Frontal cortex (tissue), 4 donors: ENCODE data around the gene BTBD2. TPM values are rescaled to one million over a fixed set of nuclear protein-coding genes. Genes with fewer than 3 reads are reported as not detected.
A peak's percentile ranks its signal among the peaks of the same experiment; 100 is the strongest.

Experiments used
- DNase-seq, 2 donors: peaks; one replicate each; pipeline ENCODE4 v3.0.0; 2012; ENCODE audit warnings: low spot score in 2 of 2
- FAIRE-seq: peaks from 2 replicates; lab custom pipeline; 2012; peaks lifted over from hg19 to GRCh38; lab: Jason Lieb, UNC
- total RNA-seq: library from RNA; depleted of rRNA; stranded (reverse); fragments of >200 nt; gene quantifications from one replicate; pipeline ENCODE4 v1.2.3, GENCODE V29; 2014
- donor health status: control.
- donor health status: control.
- donor health status: control.

The BTBD2 gene
- total RNA-seq, 1 donor from 2014 or later = 41.2 TPM

GRCh38 chr19:1952635-1953034 lies 62.9 kb downstream of the BTBD2 start:
- DNase-seq = no peak
- no peak for FAIRE-seq

GRCh38 chr19:1950640-1951039 lies 64.9 kb downstream of the BTBD2 start:
- no peak for FAIRE-seq

GRCh38 chr19:1949304-1950101 lies 66.0 kb downstream of the BTBD2 start:
- no peak for DNase-seq
- no peak for FAIRE-seq

More at GRCh38 chr19:1950640-1951039, 64.9 kb downstream of the BTBD2 start:
- no peak for DNase-seq

- DNase-seq = no peak
- FAIRE-seq = no peak
Measured at GRCh38 chr19:1947651-1948209, 67.8 kb downstream of the BTBD2 start.

- FAIRE-seq = no peak
- DNase-seq = no peak
Measured at GRCh38 chr19:1945899-1946298, 69.6 kb downstream of the BTBD2 start.

- FAIRE-seq = no peak
Measured at GRCh38 chr19:1944916-1945561, 70.5 kb downstream of the BTBD2 start.

GRCh38 chr19:1944088-1944915 lies 71.2 kb downstream of the BTBD2 start:
- no peak for FAIRE-seq
- DNase-seq = no peak

More at GRCh38 chr19:1944916-1945561, 70.5 kb downstream of the BTBD2 start:
- no peak for DNase-seq

- FAIRE-seq (no peak), DNase-seq (no peak)
Measured at GRCh38 chr19:1943661-1944087, 71.8 kb downstream of the BTBD2 start.

- DNase-seq (no peak), FAIRE-seq (no peak)
Measured at GRCh38 chr19:1942934-1943555, 72.5 kb downstream of the BTBD2 start.

GRCh38 chr19:1942078-1942933 lies 73.2 kb downstream of the BTBD2 start:
- no peak for FAIRE-seq
- DNase-seq = peak; percentile 69 to 73

- no peak for FAIRE-seq
- DNase-seq = peak in 1 of 2 donors; percentile 52
Measured at GRCh38 chr19:1941146-1942077, 74.1 kb downstream of the BTBD2 start, which contains the start of gene CSNK1G2. Gene CSNK1G2 (plus strand): TSS chr19:1941172. CDS start chr19:1969773, 28,601 bp downstream.

GRCh38 chr19:1938071-1938470 lies 77.4 kb downstream of the BTBD2 start:
- DNase-seq = no peak
- no peak for FAIRE-seq

GRCh38 chr19:1936916-1937610 lies 78.5 kb downstream of the BTBD2 start:
- DNase-seq = no peak
- FAIRE-seq = no peak

GRCh38 chr19:1936430-1936829 lies 79.1 kb downstream of the BTBD2 start:
- no peak for FAIRE-seq
- no peak for DNase-seq

GRCh38 chr19:1935484-1936208 lies 79.9 kb downstream of the BTBD2 start:
- DNase-seq (peak in 1 of 2 donors; percentile 56), FAIRE-seq (no peak)
